Measurements from ENCODE around the gene GET3. TPM values are rescaled to one million over a fixed set of nuclear protein-coding genes. Genes with fewer than 3 reads are reported as not detected.

Gene GET3
- polyA plus RNA-seq, 3 donors: 97.5 to 122 (median 108) TPM

GRCh38 chr19:12777217-12778016 lies 40.1 kb downstream of the GET3 start:
- Histone ChIP-seq H3K4me2 (replicated peaks; ENCODE audit: extremely low read depth, low read length, poor library complexity, severe bottlenecking) (peak overlapping the region; percentile 79), H3K4me3 (replicated peaks in 1 of 3; ENCODE audit: low read depth in 2 of 3, low read length in 3 of 3) (peak overlapping the region; percentile 76 to 83 (median 82)), H3K27me3 (ENCODE audit: control insufficient read depth in 2 of 2, insufficient read depth in 2 of 2, low read length in 2 of 2) (no peaks in the 10 kb centered on the region), H3K9me3 (replicated peaks in 1 of 2; ENCODE audit: control insufficient read depth in 1 of 2, insufficient read depth in 1 of 2, low read length in 2 of 2) (no peaks in the 10 kb centered on the region), H3K27ac (ENCODE audit: low read depth in 1 of 2, low read length in 2 of 2) (peak overlapping the region; percentile 84 to 94), H3K79me2 (ENCODE audit: insufficient read depth, low read length) (peaks cover 26% of the 10 kb centered on the region), H3K9ac (ENCODE audit: insufficient read depth, low read length, poor library complexity, severe bottlenecking) (peak overlapping the region; percentile 86), H2AFZ (ENCODE audit: insufficient read depth, low read depth, low read length, poor library complexity, severe bottlenecking) (peak overlapping the region; percentile 66), H4K20me1 (ENCODE audit: insufficient read depth, low read length) (peaks cover 4% of the 10 kb centered on the region), H3K36me3 (replicated peaks in 1 of 2; ENCODE audit: control insufficient read depth in 1 of 2, insufficient read depth in 2 of 2, low read length in 2 of 2) (no peaks in the 10 kb centered on the region), H3K4me1 (ENCODE audit: control insufficient read depth in 1 of 2, insufficient read depth in 2 of 2, low read length in 2 of 2) (peaks cover 50 to 62% of the 10 kb centered on the region in 2 donors)
- Mint-ChIP-seq H3K4me3 (peak overlapping the region; percentile 87 to 93), H3K27ac (peak overlapping the region; percentile 93 to 97 (median 96)), H3K36me3 (peaks cover 3 to 4% of the 10 kb centered on the region in 2 donors), H3K4me1 (peaks cover 45% of the 10 kb centered on the region), H3K27me3 (ENCODE audit: low read depth in 3 of 3) (peaks cover 3 to 7% (median 5%) of the 10 kb centered on the region in 3 donors), H3K9me3 (no peaks in the 10 kb centered on the region)
- TF ChIP-seq, protein P1, sequence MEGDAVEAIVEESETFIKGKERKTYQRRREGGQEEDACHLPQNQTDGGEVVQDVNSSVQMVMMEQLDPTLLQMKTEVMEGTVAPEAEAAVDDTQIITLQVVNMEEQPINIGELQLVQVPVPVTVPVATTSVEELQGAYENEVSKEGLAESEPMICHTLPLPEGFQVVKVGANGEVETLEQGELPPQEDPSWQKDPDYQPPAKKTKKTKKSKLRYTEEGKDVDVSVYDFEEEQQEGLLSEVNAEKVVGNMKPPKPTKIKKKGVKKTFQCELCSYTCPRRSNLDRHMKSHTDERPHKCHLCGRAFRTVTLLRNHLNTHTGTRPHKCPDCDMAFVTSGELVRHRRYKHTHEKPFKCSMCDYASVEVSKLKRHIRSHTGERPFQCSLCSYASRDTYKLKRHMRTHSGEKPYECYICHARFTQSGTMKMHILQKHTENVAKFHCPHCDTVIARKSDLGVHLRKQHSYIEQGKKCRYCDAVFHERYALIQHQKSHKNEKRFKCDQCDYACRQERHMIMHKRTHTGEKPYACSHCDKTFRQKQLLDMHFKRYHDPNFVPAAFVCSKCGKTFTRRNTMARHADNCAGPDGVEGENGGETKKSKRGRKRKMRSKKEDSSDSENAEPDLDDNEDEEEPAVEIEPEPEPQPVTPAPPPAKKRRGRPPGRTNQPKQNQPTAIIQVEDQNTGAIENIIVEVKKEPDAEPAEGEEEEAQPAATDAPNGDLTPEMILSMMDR (IDR thresholded peaks at IDR 0.05): peak; percentile 99
- intact Hi-C loops (cut with micrococcal nuclease): loop anchor here (1.0 to 2.0 kb wide), 2 partner anchors 17 to 19 kb away; no protein-coding TSS in a partner anchor
- 14% methylated on average over 26 of the region's 43 CpGs for WGBS (ENCODE audit: insufficient coverage)
- DNase-seq: peak; percentile 73 to 83 (median 80)

- Mint-ChIP-seq H3K27ac (peak overlapping the region; percentile 93 to 97 (median 96)), H3K9me3 (no peaks in the 10 kb centered on the region), H3K36me3 (peaks cover 3 to 4% of the 10 kb centered on the region in 2 donors), H3K4me1 (peaks cover 45% of the 10 kb centered on the region), H3K27me3 (ENCODE audit: low read depth in 3 of 3) (peaks cover 3 to 7% (median 5%) of the 10 kb centered on the region in 3 donors), H3K4me3 (peak overlapping the region; percentile 87 to 93)
- Histone ChIP-seq H4K20me1 (ENCODE audit: insufficient read depth, low read length) (peaks cover 4% of the 10 kb centered on the region), H2AFZ (ENCODE audit: insufficient read depth, low read depth, low read length, poor library complexity, severe bottlenecking) (peak overlapping the region; percentile 66), H3K4me1 (ENCODE audit: control insufficient read depth in 1 of 2, insufficient read depth in 2 of 2, low read length in 2 of 2) (peaks cover 57 to 70% of the 10 kb centered on the region in 2 donors), H3K79me2 (ENCODE audit: insufficient read depth, low read length) (peaks cover 26% of the 10 kb centered on the region), H3K4me2 (replicated peaks; ENCODE audit: extremely low read depth, low read length, poor library complexity, severe bottlenecking) (peak overlapping the region; percentile 79), H3K4me3 (replicated peaks in 1 of 3; ENCODE audit: low read depth in 2 of 3, low read length in 3 of 3) (peak overlapping the region; percentile 76 to 83 (median 82)), H3K9ac (ENCODE audit: insufficient read depth, low read length, poor library complexity, severe bottlenecking) (peak overlapping the region; percentile 86), H3K27ac (ENCODE audit: low read depth in 1 of 2, low read length in 2 of 2) (peak overlapping the region; percentile 84 to 94), H3K9me3 (replicated peaks in 1 of 2; ENCODE audit: control insufficient read depth in 1 of 2, insufficient read depth in 1 of 2, low read length in 2 of 2) (no peaks in the 10 kb centered on the region), H3K36me3 (replicated peaks in 1 of 2; ENCODE audit: control insufficient read depth in 1 of 2, insufficient read depth in 2 of 2, low read length in 2 of 2) (no peaks in the 10 kb centered on the region), H3K27me3 (ENCODE audit: control insufficient read depth in 2 of 2, insufficient read depth in 2 of 2, low read length in 2 of 2) (no peaks in the 10 kb centered on the region)
- peak in 2 of 3 donors; percentile 47 to 64 for DNase-seq
- TF ChIP-seq, protein P1 (IDR thresholded peaks at IDR 0.05): no peak
- intact Hi-C loops (cut with micrococcal nuclease): loop anchor here in 1 of 2 donors (2.0 kb wide), 1 partner anchor 17 kb away; no protein-coding TSS in a partner anchor
- 5% methylated on average over 25 of the region's 44 CpGs for WGBS (ENCODE audit: insufficient coverage)
These were observed 41.0 kb downstream of the GET3 start for GRCh38 chr19:12778017-12778904.
